ENCODE results near the gene KLHL10. TPM values are rescaled to one million over a fixed set of nuclear protein-coding genes. Genes with fewer than 3 reads are reported as not detected.
A peak's percentile ranks its signal among the peaks of the same experiment; 100 is the strongest.

Gene KLHL10
- total and polyA plus RNA-seq, 9 of the 15 experiments (the other 6 are each of a cell fraction or from before 2014, with no cell fraction given) = 0.06 to 0.56 (median 0.12) TPM; not detected in 5

- TF ChIP-seq, protein P1, sequence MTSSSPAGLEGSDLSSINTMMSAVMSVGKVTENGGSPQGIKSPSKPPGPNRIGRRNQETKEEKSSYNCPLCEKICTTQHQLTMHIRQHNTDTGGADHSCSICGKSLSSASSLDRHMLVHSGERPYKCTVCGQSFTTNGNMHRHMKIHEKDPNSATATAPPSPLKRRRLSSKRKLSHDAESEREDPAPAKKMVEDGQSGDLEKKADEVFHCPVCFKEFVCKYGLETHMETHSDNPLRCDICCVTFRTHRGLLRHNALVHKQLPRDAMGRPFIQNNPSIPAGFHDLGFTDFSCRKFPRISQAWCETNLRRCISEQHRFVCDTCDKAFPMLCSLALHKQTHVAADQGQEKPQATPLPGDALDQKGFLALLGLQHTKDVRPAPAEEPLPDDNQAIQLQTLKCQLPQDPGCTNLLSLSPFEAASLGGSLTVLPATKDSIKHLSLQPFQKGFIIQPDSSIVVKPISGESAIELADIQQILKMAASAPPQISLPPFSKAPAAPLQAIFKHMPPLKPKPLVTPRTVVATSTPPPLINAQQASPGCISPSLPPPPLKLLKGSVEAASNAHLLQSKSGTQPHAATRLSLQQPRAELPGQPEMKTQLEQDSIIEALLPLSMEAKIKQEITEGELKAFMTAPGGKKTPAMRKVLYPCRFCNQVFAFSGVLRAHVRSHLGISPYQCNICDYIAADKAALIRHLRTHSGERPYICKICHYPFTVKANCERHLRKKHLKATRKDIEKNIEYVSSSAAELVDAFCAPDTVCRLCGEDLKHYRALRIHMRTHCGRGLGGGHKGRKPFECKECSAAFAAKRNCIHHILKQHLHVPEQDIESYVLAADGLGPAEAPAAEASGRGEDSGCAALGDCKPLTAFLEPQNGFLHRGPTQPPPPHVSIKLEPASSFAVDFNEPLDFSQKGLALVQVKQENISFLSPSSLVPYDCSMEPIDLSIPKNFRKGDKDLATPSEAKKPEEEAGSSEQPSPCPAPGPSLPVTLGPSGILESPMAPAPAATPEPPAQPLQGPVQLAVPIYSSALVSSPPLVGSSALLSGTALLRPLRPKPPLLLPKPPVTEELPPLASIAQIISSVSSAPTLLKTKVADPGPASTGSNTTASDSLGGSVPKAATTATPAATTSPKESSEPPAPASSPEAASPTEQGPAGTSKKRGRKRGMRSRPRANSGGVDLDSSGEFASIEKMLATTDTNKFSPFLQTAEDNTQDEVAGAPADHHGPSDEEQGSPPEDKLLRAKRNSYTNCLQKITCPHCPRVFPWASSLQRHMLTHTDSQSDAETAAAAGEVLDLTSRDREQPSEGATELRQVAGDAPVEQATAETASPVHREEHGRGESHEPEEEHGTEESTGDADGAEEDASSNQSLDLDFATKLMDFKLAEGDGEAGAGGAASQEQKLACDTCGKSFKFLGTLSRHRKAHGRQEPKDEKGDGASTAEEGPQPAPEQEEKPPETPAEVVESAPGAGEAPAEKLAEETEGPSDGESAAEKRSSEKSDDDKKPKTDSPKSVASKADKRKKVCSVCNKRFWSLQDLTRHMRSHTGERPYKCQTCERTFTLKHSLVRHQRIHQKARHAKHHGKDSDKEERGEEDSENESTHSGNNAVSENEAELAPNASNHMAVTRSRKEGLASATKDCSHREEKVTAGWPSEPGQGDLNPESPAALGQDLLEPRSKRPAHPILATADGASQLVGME (CRISPR knock-in tag; IDR thresholded peaks at IDR 0.05) = 0 out of 2 replicates have a peak, but pooled peaks have one; percentile 42
- TF ChIP-seq ZNF143 (CRISPR knock-in tag; IDR thresholded peaks at IDR 0.05) = no peak
- no peak for TF ChIP-seq CBFB (CRISPR knock-in tag; IDR thresholded peaks at IDR 0.05)
- TF ChIP-seq PHB (CRISPR knock-in tag; IDR thresholded peaks at IDR 0.05) = no peak
- peak; percentile 70; the same call in 1 of the 2 replicates for TF ChIP-seq PHF8 (IDR thresholded peaks at IDR 0.05; ENCODE audit: borderline replicate concordance, low read length)
- TF ChIP-seq TCFL5 (CRISPR knock-in tag; conservative IDR thresholded peaks at IDR 0.05) = no peak
- peak; percentile 41 for TF ChIP-seq CXXC5 (CRISPR knock-in tag; IDR thresholded peaks at IDR 0.05)
- TF ChIP-seq ZNF57 (CRISPR knock-in tag; IDR thresholded peaks at IDR 0.05) = no peak
- TF ChIP-seq MXI1 (IDR thresholded peaks at IDR 0.05; ENCODE audit: low read depth, low read length) = no peak
- no peak for TF ChIP-seq THRA (IDR thresholded peaks at IDR 0.05)
- TF ChIP-seq HDAC2 (IDR thresholded peaks at IDR 0.05) = no peak
- no peak for TF ChIP-seq ZNF124 (CRISPR knock-in tag; IDR thresholded peaks at IDR 0.05)
- TF ChIP-seq, protein P2, sequence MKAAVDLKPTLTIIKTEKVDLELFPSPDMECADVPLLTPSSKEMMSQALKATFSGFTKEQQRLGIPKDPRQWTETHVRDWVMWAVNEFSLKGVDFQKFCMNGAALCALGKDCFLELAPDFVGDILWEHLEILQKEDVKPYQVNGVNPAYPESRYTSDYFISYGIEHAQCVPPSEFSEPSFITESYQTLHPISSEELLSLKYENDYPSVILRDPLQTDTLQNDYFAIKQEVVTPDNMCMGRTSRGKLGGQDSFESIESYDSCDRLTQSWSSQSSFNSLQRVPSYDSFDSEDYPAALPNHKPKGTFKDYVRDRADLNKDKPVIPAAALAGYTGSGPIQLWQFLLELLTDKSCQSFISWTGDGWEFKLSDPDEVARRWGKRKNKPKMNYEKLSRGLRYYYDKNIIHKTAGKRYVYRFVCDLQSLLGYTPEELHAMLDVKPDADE (conservative IDR thresholded peaks at IDR 0.05; ENCODE audit: control insufficient read depth, low read depth, low read length) = no peak
Measured at GRCh38 chr17:41835800-41836549, 1.6 kb upstream of the KLHL10 start, which contains the start of gene NT5C3B (continued).

All from K562 (cell line).